NCI-H2227 (cell line): ENCODE data around the gene C9orf153.

Experiments used
- DNase-seq: peaks from one replicate; lab custom pipeline; 2025; ENCODE audit not compliant: unreplicated experiment; lab: John Stamatoyannopoulos, UW

The C9orf153 gene

GRCh38 chr9:86272221-86272620 is 12.8 kb upstream of the C9orf153 start:
- no peak for DNase-seq

DNA sequence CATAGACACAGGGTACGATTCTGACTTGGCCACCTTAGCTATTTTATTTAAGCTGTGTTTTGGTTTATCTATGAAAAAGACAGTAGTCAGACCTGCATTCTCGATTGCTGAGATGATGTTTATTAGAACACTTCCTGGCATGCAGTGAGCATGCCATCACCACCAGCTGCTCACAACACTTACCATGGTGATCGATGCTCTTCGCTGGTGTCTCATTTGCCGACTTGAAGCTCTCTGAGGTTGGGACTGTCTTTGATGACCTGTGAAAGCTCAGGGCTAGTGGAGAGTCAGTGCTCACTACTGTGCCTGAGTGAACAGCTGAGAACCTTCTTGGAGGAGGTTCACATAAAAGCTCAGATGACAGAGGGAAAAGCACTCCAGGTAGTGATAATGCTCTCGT is 4.4 kb upstream of the C9orf153 start:
- DNase-seq, result no peak

DNA sequence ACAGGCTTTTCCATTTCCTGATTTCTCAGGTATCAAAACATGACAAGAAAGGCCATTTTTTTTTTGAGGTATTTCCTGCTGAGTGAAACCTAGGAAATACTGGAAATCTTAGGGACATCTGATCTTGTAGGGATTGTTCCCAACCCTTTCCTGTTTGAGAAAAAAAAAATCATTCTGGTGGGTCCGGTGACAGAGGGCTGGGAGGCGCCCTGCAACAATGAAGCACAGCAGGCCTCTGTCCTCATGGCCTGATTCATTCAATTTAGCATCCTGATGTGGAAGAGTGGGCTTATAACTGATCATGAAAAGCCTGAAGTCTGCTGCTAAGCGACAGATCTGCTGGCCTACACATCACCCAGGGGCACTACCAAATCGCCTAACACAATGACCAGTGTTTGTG is 3.0 kb upstream of the C9orf153 start:
- DNase-seq, result no peak

DNA sequence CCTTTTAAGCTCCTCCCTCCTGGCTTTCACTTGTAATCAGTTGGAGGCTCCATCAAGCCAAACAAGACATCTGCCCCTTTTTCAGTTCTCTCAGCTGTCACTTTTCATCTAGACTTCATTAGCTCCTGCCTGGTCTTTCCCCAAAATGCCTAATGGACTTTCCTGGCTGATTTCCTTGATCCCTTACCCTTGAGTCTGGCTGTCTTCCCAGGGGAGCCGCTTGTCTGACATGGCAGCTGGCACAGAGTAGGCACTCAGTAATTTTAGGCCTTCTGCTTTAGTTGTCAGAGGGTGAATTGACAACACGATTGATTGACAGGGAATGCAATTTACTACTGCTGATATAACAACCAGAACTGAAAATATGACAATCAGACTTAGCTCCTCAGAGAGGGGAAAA is 2.1 kb downstream of the C9orf153 start:
- DNase-seq, result no peak

DNA sequence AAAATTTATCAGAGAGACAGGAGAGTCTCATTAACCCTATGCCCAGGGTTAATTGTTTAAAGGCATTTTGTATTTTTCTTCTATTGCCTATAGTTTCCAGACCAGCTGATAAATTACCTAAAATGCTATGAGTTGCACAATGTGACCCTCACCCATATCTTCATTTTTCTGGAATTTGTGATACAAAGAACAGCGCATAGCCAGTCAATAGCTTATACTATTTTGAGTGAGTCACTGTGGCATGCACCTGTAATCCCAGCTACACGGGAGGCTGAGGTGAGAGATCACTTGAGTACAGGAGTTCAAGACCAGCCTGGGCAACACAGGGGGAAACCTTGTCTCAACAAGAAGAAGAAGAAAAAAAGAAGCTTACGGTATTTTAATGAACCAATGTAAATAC is 2.8 kb downstream of the C9orf153 start:
- DNase-seq, result no peak

DNA sequence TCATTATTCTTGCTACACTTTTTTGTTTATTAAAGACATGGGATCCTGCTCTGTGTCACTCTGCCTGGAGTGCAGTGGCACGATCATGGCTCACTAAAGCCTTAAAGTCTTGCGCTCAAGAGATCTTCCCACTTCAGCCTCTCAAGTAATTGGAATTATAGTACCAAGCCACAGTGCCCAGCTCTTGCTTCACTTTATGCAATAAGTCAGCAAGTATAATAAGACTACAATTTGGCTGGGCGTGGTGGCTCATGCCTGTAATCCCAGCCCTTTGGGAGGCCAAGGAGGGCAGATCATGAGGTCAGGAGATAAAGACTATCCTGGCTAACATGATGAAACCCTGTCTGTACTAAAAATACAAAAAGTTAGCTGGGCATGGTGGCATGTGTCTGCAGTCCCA is 5.9 kb downstream of the C9orf153 start:
- DNase-seq, result no peak

- no peak for DNase-seq
These were observed 6.6 kb downstream of the C9orf153 start for GRCh38 chr9:86252870-86253269.

- no peak for DNase-seq
These were observed 9.3 kb downstream of the C9orf153 start for GRCh38 chr9:86250123-86250522.

DNA sequence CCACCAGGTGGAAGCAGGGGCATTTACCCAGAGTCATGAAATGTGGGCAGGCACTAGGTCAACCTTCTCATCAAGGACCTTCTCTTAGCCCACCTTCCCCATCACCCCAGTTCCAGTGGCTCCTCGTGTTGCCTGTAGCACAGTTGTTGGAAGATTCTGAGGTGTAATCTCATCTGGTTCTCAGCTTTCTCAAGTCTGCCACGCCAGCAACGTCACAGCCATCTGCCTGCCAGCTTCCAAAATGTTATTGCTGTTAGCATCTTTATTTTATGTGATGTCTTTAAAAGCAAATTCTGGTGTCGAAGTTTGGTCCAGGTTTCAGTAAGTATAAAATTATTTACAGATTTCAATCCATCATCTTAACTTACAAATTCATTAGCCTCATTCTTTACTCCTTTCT is 10.7 kb downstream of the C9orf153 start:
- no peak for DNase-seq

DNA sequence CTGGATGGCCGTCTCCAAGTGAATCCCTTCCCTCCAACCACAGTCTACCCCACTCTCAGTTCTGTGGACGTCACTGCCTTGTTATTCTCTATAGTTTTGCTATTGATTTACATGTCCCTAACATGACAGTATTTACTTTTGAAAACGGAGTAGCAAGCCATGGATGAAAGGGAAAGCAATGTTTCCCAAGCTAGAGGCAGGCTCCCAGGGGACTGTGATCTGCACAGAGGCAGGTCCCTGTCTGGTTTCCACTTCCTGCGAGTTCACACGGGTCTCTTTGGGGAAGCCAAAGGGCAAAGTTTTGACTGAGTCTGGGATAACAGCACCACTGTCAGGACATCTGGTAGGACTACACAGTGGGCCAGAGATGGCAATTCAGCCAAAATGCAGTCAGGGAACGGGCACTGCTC is 12.7 kb downstream of the C9orf153 start:
- no peak for DNase-seq

DNA sequence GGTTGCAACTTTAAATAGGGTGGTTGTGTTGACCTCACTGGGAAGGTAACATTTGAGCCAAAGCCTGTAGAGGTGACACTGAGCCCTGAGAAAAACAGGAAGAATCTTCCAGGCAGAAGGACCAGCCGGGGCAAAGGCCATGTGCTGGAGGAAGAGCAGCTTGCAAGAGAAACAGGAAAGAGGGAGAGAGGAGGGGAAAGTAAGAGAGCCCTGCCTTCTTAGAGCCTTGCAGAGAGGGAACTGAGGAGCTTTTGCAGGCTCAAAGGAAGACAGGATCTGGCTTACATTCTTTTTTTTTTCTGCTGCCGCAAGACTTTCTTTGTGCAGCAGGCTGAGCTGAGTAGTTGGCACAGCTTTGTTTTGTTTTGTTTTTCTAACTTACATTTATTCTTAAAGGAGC is 17.4 kb downstream of the C9orf153 start:
- DNase-seq, result no peak

DNA sequence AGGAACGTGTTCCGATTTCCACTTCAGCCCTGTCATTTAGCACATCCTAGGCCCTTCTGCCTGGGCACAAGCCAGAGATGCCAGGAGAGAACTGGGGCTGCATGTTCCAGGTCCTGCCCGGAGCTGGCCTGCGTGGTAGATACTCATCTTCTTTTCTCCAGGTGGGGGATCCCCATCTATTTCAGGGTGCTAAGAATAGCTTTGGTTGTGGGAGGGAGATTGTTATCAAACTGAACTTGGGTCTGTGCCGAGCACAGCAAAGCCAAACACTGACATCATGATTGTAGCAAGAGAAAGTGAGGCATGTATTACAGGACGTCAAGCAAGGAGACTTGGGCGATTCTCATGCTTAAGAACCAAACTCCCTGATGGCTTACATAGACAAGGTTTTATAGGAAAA is 18.2 kb downstream of the C9orf153 start:
- DNase-seq, result no peak

DNA sequence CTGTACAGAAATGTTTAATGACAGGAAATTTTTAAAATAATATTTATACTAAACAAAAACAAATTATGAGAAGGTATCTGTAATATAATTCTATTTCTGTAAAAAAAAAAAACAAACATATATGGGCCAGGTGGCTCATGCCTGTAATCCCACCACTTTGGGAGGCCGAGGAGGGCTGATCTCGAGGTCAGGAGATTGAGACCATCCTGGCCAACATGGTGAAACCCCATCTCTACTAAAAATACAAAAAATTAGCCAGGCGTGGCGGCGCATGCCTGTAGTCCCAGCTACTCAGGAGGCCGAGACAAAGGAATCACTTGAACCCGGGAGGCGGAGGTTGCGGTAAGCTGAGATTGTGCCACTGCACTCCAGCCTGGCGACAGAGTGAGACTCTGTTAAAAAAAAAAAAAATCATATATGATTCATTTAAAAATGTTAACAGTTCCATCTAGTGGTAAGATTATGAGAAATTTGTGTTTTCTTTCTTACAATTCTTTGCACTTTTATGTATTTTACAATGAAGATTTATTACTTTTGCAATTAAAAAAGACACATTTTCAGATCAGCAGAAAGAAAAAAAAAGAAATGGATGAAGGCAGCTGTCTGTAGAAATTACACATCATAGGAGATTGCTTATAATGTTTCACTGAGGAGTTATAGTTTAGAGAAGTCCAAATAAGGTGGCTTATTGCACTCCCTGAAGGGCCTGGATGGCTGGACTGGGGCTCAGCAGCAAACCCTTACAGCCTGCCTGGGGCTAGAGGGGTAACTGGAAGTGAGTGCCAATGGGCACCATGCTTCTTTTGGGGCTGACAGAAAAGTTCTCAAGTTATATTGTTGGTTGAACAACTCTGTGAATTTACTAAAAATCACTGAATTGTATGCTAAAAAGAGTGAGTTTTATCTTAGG is 20.3 kb downstream of the C9orf153 start:
- DNase-seq, result peak; percentile 5

DNA sequence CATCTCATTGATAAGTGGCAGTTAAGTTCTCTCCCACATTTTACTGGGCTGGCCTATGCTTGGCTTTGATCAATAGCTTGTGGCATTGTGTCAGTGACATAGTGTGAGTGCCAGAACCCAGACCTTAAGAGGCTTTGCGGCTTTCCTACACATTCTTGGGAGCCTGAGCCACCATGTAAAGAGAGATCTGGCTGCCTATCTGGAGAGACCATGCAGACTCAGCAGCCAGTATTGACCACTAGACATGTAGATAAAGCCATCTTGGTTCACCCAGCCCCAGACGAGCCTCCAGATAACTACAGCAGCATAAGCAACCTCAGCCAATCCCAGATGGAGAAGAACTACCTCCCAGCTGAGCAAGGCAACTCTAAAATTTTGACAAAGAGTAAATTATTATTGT is 28.6 kb downstream of the C9orf153 start:
- no peak for DNase-seq

GRCh38 chr9:86222667-86223066 is 36.8 kb downstream of the C9orf153 start:
- DNase-seq, result no peak

DNA sequence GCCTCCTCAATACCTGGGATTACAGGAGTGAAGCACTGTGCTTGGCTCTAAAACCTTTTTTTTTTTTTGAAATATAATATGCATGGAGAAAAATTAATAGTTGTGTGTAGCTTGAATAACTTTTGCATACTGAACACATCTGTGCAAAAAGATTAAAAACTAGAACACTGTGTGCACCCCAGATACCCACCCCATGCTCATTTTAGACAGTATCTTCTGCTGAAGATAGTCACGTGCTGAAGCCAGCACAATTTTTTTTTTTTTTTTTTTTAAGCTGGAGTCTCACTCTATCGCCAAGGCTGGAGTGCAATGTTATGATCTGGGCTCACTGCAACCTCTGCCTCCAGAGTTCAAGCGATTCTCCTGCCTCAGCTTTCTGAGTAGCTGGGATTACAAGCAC is 39.9 kb downstream of the C9orf153 start:
- DNase-seq, result no peak

GRCh38 chr9:86217076-86217755 is 42.2 kb downstream of the C9orf153 start:
- no peak for DNase-seq

GRCh38 chr9:86207193-86207592 is 52.3 kb downstream of the C9orf153 start:
- no peak for DNase-seq

DNA sequence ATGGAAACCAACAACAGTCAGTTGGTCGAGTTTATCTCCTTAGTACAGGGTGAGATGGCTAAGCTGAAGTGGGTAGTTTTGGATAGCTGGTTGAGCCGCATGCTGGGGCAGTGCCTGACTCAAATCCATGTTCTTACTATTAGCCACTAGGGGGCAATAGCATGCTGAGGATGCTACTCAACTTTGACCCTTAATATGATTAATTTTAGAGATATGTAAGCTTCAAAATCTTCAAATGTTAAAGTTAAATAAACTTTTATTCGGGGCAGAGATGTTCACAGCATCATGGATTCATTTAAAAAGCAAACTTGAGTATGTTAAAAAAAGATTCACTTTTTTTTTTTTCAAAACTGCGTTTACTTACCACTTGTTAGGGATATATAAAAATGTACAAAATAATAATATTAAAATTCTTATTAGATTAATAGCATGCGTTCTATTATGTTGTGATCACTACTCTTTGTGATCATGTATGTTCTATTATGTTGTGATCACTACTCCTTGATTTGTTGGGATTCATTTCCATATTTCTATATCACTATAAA is 57.0 kb downstream of the C9orf153 start:
- peak; percentile 20 for DNase-seq

- DNase-seq, result no peak
These were observed 57.8 kb downstream of the C9orf153 start for GRCh38 chr9:86201474-86202337.

GRCh38 chr9:86200599-86201162 is 58.8 kb downstream of the C9orf153 start:
- no peak for DNase-seq
